Activated CD8-positive, alpha-beta memory T cell treated with anti-CD3 and anti-CD28 coated beads, Interleukin-2, amount 50 U/mL, for 24 hours (primary cell): ENCODE results near the gene SPC24.
"Not testable (repeated sequence)": the region's sequence is repeated elsewhere in the genome, so short reads cannot be mapped to it uniquely, and the experiment has no call there.

Experiments used
- DNase-seq: peaks from one replicate; pipeline ENCODE4 v3.0.0-alpha.2; 2020; ENCODE audit errors: extremely low read depth

SPC24 gene

DNA sequence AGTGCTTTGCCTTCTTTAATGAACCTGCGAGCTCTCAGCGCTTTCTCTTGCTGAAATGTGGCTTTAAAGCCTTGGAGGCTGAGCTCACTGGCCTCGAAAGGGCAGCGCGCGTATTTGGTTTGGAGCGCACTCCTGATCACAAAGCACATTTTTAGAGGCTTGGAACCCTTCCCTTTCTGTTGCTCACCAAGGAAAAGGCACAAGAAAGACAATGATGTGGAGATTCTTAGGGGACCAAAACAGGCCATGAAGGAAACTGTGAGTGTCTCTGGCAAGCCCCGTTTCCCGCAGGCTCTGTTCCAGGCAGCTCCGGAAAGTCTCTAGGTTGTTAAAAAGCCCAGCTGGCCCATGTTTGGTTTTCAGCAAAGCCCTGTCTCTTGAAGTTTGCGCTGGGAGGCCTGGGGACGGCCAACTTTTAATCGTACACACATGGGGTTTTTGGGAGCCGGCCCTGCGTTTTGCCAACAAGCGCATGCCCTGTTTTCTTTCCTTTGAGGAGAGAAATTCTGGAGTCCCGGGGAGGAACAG, 9.4 kb upstream of the SPC24 start:
- no peak for DNase-seq

DNA sequence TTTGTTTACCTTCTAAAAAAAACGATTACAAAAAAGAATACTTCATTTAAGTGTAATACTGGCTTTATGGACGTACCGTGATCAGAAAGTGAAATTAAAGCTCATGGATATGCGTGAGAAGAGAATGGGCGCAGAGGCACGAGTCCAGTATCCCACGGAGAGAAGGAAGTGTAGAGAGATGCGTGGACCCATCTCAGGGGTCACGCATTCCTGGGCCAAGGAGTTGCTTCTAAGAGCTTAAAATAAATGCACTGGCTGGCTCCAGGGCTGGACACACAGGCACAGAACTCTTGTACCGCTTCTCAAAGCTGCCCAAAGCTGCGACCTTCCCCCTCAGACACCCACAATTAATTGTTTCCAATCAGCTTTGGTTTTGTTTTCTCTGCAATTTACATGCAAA, 8.7 kb upstream of the SPC24 start:
- no peak for DNase-seq

DNA sequence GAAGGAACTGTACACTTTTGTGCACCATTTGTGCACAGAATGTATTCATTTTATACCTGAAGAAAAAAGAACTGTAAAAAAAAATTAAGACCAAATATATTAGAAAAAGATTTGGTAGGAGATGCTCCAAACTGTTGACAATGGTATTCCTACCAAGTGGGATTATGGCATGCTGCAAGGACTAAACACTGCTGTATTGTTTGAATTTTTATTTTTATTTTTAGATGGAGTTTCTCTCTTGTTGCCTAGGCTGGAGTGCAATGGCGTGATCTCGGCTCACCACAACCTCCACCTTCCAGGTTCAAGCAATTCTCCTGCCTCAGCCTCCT, 4.8 kb upstream of the SPC24 start:
- DNase-seq = not testable (repeated sequence)

DNA sequence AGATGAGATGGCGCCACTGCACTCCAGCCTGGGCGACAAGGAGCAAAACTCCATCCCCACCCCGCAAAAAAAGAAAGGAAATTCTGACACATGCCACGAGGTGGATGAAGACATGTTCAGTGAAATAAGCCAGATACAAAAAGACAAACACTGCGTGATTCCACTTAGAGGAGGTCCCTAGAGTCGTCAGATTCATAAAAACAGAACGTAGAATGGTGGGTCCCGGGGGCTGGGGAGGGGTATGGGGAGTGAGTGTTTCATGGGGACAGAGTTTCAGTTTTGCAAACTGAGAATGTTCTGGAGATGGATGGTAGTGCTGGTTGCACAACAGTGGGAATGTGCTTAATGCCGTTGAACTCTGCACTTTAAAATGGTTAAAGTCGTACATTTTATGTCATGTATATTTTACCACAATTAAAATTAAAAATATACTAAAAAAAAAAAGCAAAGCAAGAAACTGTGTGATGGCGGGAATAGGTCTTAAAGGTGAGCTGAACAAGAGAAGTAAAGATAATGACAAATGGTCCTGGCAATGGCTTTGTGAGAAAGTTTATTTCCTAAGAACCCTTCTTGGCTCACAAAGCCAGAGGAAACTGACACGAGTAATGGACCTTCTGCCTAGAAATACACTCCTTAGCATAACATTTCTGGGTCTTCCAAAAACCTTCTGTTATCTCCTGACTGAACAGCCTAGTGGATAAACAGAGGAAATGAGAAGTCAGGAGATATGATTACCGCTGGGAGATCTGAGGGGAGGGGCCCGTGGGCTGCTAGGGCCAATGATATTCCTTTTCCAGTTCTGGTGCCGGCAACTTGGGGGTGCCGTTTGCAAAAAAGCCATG, 4.2 kb upstream of the SPC24 start:
- no peak for DNase-seq

DNA sequence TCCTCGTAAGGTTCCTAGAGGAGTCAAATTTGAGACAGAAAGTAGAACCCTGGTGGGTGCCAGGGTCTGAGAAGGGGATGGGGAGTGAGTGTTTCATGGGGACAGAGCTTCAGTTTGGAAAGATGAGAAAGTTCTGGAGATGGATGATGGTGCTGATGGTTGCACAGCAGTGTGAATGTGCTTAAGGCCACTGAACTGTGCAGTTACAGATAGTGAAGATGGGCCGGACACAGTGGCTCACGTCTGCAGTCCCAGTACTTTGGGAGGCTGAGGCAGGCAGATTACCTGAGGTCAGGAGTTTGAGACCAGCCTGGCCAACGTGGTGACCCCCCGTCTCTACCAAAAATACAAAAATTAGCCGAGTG, 917 bp downstream of the SPC24 start:
- DNase-seq = no peak

DNA sequence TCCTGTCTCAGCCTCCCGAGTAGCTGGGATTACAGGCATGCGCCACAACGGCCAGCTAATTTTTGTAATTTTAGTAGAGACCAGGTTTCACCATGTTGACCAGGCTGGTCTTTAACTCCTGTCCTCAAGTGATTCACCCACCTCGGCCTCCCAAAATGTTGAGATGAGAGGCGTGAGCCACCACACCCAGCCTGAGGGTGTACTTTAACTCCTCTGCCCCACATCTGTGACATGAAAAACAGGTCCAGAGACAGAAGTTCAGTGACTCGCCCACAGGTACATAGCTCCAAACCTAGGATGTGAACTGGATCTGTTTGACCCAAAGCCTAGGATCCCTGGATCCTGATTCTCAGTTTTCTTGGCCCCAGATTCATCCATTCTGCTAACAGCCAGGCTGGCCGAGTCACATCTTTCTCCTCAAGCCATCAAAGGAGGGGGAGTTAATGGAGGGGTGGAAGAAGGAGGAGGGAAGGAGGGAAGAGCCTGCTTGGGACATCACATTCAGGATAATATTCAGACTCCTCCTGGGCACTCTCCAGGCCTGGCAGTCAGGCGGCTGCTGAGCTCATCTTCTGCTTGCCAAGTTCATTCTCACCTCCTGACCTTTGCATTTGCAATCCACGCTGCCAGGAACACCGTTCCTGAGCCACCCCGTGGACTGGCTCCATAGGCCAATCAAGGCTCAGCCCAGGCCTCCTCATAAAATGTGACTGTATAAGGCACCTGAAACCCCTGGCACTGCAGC, 3.1 kb downstream of the SPC24 start:
- DNase-seq = no peak

DNA sequence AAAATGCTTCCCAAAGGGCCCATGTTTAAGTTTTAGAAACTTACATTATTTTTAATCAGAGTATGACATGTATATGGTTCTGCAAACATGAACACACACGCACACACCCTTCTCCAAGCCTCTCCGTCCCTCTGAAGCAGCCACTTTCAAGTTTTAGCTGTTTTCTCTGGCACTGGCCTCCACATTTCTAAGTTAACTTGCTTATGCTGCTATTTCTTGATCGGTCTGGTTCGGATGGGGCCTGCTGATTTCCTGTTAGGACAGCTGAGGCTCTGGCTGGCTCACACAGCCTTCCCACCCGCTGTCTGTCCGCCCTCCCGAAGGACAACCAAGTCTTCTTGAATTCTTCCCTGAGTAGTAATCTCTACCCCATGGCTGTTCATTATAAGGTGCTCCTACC, 4.4 kb downstream of the SPC24 start:
- DNase-seq = no peak

DNA sequence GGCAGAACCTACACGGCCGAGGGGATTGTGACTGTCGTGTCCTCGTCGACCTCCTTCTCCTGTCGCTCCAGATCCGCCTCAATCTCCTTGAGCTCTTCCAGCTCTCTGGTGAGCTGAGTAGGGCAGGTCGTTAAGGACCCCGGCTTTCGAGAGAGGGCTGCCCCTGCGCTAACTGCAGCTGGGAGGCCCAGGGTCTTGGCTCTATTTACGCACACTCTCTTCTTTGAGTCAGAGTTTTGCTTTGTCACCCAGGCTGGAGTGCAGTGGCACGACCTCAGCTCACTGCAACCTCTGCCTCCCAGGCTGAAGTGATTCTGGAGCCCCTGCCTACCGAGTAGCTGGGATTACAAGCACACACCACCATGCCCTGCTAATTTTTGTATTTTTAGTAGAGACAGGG, 7.6 kb downstream of the SPC24 start:
- no peak for DNase-seq

DNA sequence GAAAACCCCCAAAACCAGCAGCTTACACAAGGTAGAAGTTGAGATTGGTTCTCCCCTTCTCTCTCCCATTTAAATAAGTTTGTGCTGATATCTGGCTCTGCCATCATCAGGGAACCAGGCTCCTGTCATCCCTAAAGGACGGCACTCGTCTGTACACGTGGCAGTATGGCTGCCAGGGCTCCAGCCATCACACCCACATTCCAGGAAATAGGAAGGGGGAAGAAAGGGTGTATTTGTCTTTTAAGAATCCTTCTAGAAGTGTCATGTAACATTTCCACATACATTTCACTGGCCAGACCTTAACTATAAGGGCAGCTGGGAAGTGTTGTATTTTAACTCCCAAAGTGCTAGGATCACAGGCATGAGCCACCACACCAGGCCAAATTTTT, 10.1 kb downstream of the SPC24 start:
- no peak for DNase-seq

DNA sequence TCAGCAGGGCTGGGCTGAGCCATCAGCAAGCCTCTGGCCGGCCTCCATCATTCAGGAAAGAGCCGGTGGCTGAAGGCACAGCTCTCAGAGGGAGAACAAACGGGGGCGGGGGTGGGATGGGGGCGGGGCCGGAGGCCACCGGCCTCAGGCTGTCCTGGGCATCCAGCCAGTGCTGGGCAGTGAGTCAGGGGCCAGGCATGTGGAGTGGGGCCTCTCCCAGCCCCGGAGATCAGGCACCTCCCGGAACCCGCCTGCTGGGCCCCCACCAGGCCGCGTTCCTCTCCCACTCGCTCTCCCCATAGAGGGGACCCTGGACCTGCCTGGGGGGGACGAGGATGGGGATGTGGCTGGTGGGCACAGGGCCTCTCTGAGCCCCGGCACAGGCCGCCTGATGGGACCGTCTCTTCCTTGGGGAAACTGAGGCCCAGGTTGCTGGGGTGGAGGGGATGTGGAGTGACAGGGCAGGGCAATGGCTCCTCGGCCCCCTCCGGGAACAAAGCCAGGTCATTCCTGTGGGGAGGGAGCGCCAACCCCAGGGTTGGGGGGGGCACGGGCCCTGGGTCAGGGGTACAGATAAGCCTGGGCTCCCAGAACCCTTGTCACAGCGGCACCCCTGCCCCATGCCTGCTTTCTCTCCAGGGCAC, 12.9 kb downstream of the SPC24 start:
- no peak for DNase-seq

DNA sequence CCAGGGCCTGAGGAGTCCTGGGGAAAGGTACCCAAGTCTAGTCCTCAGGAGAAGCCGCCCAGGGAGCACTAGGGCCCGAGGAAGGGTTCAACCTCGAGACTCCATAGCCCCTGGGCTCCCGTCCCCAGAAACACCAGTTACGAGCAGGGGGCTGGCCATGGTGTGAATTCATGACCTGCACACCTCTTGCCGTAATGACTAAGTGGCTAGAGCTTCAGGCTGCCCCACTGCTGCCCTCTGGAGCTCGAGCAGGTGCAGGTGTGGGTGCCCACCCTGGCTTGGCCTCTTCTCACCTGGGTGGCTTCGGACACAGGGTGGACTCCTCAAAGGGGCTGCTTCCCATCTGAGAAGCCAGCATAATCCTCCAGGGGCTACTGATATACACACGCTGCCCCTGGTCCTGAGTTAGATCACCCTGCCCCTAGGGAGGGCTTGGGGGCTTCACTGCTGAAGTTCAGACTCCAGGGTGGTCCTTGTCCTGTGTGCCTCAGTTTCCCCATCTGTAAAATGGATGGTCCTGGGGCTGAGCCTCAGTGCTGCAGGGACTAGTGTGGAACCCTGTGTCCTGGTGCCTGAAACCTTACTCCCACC, 13.6 kb downstream of the SPC24 start:
- no peak for DNase-seq

DNA sequence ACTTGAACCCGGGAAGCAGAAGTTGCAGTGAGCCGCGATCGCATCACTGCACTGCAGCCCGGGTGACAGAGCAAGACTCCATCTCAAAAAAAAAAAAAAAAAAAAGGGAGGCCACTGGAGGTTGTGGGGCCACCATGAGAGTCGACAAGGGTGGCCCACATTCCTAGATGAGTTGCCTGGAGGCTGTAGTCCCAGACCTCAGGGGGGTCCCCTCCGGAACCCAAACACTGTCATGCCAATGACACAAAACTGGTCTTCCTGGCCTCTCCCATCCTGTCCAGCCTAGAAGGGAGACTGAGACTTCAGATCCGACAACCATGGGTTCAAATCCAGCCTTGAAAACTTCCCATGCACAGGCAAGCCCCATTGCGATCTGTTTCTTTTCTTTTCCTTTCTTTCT, 14.7 kb downstream of the SPC24 start:
- DNase-seq = no peak

DNA sequence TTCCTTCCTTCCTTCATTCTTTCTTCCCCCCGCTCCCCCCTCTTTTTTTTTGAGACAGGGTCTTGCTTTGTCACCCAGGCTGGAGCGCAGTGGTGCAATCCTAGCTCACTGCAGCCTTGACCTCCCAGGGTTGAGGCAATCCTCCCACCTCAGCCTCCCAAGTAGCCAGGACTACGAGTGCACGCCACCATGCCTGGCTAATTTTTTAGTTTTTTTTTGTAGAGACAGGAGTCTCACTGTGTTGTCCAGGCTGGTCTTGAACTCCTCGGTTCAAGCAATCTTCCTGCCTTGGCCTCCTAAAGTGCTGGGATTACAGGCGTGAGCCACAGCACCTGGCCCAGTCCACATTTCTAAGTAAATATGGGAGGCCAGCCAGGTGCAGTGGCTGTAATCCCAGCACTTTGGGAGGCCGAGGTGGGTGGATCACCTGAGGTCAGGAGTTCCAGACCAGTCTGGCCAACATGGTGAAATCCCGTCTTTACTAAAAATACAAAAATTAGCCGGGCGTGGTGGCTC, 15.5 kb downstream of the SPC24 start:
- not testable (repeated sequence) for DNase-seq

DNA sequence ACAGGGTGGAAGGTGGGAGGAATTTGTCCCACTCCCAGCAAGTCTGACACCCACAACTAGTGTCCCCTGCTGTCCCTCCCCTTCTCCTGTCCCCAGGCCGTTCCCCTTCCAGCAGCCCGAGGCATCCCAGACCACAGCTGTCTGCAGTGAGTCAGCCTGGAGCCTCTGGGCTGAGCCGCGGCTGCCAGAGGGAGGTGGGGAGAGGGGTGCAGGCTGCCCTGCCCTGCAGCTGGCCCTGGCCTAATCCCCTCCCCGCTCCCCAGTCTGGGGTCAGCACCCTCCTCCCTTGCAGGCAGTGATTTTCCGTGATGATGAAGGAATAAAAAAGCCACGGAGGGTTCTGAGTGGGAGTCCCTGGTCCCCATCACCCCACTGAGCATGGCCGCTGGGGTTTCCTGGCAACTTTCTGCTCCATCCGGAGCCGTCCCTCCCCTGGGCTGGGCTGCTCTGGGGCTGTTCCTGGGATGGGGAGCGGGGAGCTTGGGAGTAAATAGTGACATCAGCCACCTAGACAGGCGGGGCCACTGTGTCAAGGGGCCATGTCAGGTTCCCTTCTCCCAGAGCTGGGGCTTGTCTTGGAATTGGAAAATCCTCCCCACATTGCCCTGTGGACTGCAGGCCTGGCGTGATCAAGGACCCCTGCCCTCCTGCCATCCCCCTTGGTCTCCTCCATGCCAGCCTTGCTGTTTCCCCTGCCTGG, 16.8 kb downstream of the SPC24 start:
- DNase-seq = no peak

DNA sequence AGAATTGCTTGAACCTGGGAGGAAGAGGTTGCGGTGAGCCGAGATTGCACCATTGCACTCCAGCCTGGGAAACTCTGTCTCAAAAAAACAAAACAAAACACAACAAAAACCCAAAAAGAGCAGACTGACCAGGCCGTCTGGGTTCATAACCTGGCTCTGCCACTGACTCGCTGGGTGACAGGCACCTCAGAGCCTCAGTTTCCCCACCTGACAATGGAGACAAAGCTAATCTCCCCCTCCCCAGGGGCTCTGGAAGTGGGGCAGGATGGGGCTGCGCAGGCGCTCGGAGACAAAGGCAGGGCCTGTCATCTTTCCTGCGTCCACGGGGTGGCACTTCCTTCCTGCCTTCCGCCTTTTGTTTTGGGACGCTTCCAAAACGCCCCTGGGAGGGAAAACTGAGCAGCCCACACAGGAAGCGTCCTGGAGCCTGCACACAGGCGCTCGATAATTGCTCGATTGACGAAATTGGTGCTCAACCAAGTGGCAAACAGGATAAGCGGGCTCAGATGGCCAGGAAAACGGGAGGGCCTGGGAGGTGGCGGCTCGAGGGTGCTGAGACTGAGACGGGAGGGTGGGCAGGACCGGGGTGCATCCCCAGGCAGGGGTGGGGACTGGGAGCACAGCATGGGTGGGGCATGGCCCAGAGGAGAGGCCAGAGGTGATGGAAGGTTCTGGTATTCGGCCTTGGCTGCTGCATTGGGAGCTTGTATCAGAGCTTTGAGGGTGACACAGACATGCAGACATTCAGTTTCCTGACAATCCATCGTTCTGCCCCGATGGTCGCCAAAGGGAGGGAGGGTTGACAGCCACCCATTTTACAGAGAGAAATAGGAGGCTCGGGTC, 17.8 kb downstream of the SPC24 start:
- DNase-seq = no peak

DNA sequence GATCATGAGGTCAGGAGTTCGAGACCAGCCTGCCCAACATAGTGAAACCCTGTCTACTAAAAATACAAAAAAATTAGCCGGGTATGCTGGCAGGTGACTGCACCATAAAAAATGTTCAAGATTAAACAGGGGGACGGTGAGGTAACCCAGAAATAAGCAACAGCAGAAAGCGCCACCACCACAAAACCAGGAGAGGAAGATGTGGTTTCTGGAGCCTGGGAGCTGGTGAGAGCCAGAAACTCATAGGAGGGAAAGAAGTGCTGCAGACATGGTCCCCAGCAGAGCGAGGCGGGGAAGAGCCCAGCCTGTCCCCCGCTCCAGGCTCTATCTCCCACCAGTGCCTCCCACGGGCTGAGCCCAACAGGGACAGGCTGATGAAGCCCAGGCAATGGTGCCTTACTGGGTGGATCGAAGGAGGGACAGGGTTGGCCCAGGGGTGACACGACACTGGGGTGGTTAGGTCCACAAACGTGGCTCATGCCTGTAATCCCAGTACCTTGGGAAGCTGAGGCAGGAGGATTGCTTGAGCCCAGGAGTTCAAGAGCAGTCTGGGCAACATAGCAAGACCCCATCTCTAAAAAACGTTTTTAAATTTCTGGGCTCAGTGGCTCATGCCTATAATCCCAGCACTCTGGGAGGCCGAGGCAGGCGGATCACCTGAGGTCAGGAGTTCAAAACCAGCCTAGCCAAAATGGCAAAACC, 19.0 kb downstream of the SPC24 start:
- no peak for DNase-seq

DNA sequence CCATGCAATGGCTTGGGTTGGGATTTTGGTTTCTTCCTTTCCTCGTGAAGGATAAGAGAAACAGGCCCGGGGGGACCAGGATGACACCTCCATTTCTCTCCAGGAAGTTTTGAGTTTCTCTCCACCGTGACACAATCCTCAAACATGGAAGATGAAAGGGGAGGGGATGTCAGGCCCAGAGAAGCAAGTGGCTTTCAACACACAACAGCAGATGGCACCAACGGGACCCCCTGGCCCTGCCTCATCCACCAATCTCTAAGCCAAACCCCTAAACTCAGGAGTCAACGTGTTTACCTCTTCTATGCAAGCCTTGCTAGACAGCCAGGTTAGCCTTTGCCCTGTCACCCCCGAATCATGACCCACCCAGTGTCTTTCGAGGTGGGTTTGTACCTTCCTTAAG, 24.1 kb downstream of the SPC24 start:
- no peak for DNase-seq

DNA sequence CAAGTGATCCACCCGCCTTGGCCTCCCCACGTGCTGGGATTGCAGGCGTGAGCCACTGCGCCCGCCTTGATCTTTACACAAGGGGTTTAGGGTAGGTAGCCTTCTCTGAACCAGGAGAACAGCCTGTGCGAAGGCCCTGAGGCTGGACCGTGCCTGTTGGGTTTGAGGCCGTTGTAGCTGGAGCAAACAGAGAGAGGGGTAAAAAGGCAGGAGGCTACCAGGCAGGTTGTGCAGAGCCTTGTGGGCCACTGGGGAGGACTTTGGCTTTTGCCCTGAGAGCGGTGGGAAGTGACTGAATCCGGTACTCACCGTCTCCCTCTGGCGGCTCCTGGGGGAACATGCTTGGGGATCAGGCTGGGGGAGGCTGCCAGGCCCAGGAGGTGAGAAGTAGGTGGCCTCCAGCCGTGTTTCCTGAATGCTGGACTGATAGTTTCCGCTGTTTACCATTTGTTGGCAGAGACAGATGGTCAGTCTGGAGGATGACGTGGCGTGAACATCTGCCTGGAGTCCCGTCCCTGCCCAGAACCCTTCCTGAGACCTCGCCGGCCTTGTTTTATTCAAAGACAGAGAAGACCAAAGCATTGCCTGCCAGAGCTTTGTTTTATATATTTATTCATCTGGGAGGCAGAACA, 24.6 kb downstream of the SPC24 start:
- no peak for DNase-seq

DNA sequence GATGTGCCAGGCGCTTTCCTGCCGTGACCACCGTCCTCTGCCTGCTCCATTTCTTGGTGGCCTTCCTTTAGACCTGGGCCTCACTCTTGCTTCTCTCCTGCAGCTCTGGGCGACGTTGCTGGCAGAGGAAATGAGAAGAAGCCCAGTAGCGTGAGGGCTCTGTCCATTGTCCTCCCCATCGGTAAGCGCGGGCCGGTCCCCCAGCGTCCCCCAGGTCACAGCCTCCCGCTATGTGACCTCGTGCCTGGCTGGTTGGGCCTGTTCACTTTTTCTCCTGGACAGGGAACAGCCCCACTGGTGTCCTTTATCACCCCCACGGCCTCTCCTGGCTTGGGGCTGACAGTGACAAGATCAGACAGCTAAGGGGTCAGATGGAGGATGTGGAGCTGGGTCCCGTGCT, 27.7 kb downstream of the SPC24 start:
- DNase-seq = no peak
